Measurements from ENCODE around the gene RNF180.
"Not testable (repeated sequence)": the region's sequence is repeated elsewhere in the genome, so short reads cannot be mapped to it uniquely, and the experiment has no call there.

RNF180 gene

DNA sequence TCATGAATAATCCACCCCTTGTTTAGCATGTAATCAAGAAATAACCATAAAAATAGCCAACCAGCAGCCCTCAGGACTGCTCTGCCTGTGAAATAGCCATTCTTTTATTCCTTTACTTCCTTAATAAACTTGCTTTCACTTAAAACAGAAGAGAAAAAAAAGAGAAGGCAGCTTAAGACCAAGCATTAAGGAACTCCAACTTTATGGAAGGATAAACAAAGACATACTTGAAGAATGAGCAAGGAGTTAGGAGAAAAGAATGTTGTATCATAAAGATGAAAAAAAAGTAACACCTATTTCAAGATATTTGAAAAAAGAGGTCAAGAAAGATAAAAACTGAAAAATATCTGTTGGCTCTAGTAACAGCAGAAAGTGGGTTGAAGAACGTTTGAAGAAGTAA lies 107.6 kb downstream of the RNF180 start:
- Histone ChIP-seq H3K36me3 (ENCODE audit: control insufficient read depth in 2 of 2, insufficient read depth in 2 of 2, low read length in 2 of 2) (no peaks in the 10 kb centered on the region), H3K27me3 (ENCODE audit: control insufficient read depth in 1 of 2, insufficient read depth in 2 of 2, low read length in 2 of 2) (no peaks in the 10 kb centered on the region), H3K4me3 (ENCODE audit: low read length in 2 of 2) (no peak overlapping the region), H3K27ac (ENCODE audit: low read length) (no peak overlapping the region), H3K4me1 (ENCODE audit: control insufficient read depth, insufficient read depth, low read length) (no peaks in the 10 kb centered on the region), H3K9me3 (ENCODE audit: control insufficient read depth in 2 of 2, low read length in 2 of 2) (no peaks in the 10 kb centered on the region), H3K9ac (ENCODE audit: low read length in 2 of 2) (no peak overlapping the region)

DNA sequence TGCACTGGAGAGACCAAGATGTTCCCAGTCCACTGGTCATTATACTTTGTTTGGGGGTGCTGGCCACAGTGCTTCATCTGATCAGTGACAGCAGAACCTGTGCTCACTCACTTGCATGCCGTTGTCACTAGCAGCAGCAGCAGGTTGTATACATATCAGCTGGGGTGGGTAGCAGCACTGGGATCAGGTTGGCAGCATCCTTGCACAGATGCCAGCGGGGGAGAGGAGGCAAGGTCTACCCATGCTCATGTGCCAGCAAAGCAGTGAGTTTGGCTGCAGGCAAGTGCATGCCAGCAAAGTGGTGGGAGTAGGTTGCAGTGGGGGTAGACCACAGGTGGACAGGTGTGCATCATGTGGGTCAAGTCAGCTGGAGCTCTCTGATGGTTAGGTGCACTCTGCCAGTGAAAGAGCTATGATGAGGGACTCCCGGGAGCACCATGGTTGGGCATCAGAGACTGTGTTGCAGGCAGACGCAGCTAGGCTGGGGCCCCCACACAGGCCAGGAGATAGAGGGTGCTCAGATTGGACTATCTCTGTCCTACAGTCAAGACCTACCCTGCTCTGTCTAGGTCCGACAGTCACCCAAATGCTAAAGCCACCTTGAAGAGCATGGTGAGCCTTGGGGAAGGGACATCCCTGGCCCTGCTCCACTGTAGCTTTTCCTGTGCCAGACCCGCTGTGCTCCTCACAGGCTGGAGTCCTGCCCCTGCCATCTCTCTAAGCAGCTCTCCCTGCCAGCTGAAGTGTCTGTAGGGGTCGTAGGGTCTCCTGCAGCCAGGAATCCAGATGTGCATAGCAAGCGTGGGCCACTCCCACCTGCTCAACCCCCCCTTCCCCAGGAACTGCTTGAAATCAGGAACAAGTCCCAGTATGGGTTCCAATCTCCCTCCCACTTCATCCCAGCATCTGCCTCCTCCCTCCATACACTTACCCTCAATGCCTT lies 119.8 kb downstream of the RNF180 start:
- no peak overlapping the region for H3K4me3 ChIP-seq (ENCODE audit: low read length in 2 of 2)
- no peaks in the 10 kb centered on the region for H3K36me3 ChIP-seq (ENCODE audit: control insufficient read depth in 2 of 2, insufficient read depth in 2 of 2, low read length in 2 of 2)
- peaks cover under 1 to 8% of the 10 kb centered on the region in 2 donors for H3K9me3 ChIP-seq (ENCODE audit: control insufficient read depth in 2 of 2, low read length in 2 of 2)
- no peaks in the 10 kb centered on the region for H3K4me1 ChIP-seq (ENCODE audit: control insufficient read depth, insufficient read depth, low read length)
- no peaks in the 10 kb centered on the region for H3K27me3 ChIP-seq (ENCODE audit: control insufficient read depth in 1 of 2, insufficient read depth in 2 of 2, low read length in 2 of 2)
- no peak overlapping the region for H3K9ac ChIP-seq (ENCODE audit: low read length in 2 of 2)
- H3K27ac ChIP-seq (ENCODE audit: low read length) = no peak overlapping the region

DNA sequence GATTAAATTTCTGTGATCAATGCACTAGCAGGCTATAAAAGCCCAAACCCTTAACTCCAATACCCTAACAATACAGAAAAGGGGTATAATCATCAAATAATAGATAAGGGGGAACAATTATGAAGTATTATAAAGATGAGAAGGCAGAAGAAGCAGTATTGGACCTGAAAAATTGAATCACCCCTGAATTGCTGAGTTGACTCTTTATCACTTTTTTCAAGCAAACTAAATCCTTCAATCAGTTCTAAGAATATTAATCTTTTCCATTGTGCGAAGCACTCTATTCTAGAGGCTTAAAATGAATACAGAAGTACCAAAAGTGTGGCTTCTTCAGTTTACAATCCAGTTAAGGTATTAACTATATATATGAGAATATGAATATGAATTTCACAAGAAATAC lies 120.7 kb downstream of the RNF180 start:
- no peaks in the 10 kb centered on the region for H3K27me3 ChIP-seq (ENCODE audit: control insufficient read depth in 1 of 2, insufficient read depth in 2 of 2, low read length in 2 of 2)
- H3K27ac ChIP-seq (ENCODE audit: low read length) = no peak overlapping the region
- H3K4me1 ChIP-seq (ENCODE audit: control insufficient read depth, insufficient read depth, low read length) = no peaks in the 10 kb centered on the region
- H3K4me3 ChIP-seq (ENCODE audit: low read length in 2 of 2) = no peak overlapping the region
- no peaks in the 10 kb centered on the region for H3K9me3 ChIP-seq (ENCODE audit: control insufficient read depth in 2 of 2, low read length in 2 of 2)
- H3K36me3 ChIP-seq (ENCODE audit: control insufficient read depth in 2 of 2, insufficient read depth in 2 of 2, low read length in 2 of 2) = no peaks in the 10 kb centered on the region
- H3K9ac ChIP-seq (ENCODE audit: low read length in 2 of 2) = no peak overlapping the region

DNA sequence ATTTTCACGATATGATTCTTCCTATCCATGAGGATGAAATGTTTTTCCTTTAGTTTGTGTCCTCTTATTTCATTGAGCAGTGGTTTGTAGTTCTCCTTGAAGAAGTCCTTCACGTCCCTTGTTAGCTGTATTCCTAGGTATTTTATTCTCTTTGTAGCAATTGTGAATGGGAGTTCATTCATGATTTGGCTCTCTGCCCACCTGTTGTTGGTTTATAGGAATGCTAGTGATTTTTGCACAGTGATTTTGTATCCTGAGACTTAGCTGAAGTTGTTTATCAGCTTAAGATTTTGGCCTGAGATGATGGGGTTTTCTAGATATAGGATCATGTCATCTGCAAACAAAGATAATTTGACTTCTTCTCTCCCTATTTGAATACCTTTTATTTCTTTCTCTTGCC lies 122.9 kb downstream of the RNF180 start:
- H3K36me3 ChIP-seq (ENCODE audit: control insufficient read depth in 2 of 2, insufficient read depth in 2 of 2, low read length in 2 of 2); H3K27ac ChIP-seq (ENCODE audit: low read length); H3K4me1 ChIP-seq (ENCODE audit: control insufficient read depth, insufficient read depth, low read length); H3K9ac ChIP-seq (ENCODE audit: low read length in 2 of 2); H3K4me3 ChIP-seq (ENCODE audit: low read length in 2 of 2); H3K27me3 ChIP-seq (ENCODE audit: control insufficient read depth in 1 of 2, insufficient read depth in 2 of 2, low read length in 2 of 2); H3K9me3 ChIP-seq (ENCODE audit: control insufficient read depth in 2 of 2, low read length in 2 of 2): not testable (repeated sequence)

DNA sequence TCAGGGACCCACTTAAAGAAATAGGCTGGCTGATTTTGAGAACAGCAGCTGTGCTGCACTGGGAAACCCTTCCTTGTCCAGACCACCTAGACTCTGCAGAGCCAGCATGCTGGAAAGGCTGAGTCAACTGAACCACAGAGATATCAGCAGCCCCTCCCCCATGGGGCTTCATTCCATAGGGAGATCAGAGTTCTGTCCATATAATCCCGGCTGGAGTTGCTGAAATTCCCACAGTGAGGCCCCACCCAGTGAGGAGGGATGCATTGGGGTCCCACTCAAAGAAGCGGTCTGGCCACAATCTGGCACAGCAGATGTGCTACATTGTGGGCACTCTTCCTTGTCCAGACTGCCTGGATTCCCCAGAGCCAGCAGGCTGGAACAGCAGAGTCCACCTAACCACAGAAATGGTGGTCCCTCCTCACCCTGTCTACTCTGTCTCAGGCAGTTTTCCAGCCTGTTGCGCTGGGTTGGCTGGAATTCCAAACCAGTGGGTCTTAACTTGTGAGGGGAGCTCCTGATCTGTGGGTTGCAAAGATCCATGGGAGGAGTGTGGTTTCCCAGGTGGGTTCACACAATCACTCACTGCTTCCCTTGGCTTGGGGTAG lies 127.1 kb downstream of the RNF180 start:
- H3K27ac ChIP-seq (ENCODE audit: low read length) = no peak overlapping the region

DNA sequence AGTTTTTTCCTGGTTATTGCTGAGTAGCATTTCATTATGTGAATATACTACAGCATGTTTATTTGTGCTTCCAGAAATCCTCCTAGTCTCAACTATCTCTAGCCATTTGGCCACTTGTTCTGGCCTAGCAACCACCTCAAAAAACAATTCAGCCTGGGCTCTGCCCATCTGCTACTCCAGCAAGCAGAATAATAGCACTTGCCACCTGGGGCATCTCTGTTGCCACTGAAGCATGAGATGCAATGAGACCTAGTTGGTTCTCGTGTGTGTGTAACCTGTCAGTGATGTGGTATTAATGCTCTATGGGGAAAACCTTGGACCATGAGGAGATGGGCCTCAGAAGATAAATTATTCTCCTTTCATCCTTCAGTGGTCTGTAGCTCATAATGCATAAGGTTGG lies 129.5 kb downstream of the RNF180 start:
- H3K27ac ChIP-seq (ENCODE audit: low read length) = no peak overlapping the region
- no peaks in the 10 kb centered on the region for H3K27me3 ChIP-seq (ENCODE audit: control insufficient read depth in 1 of 2, insufficient read depth in 2 of 2, low read length in 2 of 2)
- H3K4me1 ChIP-seq (ENCODE audit: control insufficient read depth, insufficient read depth, low read length) = no peaks in the 10 kb centered on the region
- no peak overlapping the region for H3K9ac ChIP-seq (ENCODE audit: low read length in 2 of 2)
- no peak overlapping the region for H3K4me3 ChIP-seq (ENCODE audit: low read length in 2 of 2)
- no peaks in the 10 kb centered on the region for H3K9me3 ChIP-seq (ENCODE audit: control insufficient read depth in 2 of 2, low read length in 2 of 2)
- H3K36me3 ChIP-seq (ENCODE audit: control insufficient read depth in 2 of 2, insufficient read depth in 2 of 2, low read length in 2 of 2) = no peaks in the 10 kb centered on the region

More for the DNA sequence above, 127.1 kb downstream of the RNF180 start:
- no peaks in the 10 kb centered on the region for H3K27me3 ChIP-seq (ENCODE audit: control insufficient read depth in 1 of 2, insufficient read depth in 2 of 2, low read length in 2 of 2)
- no peak overlapping the region for H3K9ac ChIP-seq (ENCODE audit: low read length in 2 of 2)
- H3K4me3 ChIP-seq (ENCODE audit: low read length in 2 of 2) = no peak overlapping the region
- no peaks in the 10 kb centered on the region for H3K4me1 ChIP-seq (ENCODE audit: control insufficient read depth, insufficient read depth, low read length)
- H3K36me3 ChIP-seq (ENCODE audit: control insufficient read depth in 2 of 2, insufficient read depth in 2 of 2, low read length in 2 of 2) = no peaks in the 10 kb centered on the region
- H3K9me3 ChIP-seq (ENCODE audit: control insufficient read depth in 2 of 2, low read length in 2 of 2) = no peaks in the 10 kb centered on the region

DNA sequence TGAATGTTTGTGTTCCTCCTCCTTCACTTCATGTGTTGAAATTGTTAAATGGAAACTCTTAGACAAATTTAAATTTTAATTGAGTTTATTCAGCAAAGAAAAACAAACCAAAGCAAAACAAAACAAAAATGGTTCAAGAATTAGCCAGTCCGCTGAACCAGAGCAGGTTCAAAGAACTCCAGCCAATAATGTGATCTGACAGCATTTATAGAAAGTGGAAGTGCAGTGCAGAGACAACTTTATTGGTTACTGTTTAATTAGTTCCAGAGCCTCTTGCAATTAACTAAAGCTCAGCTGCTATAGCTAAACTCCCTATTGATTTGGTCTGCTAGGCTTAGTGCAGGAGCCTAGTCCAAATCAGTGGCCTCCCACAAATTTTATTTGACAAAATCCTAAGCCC lies 132.9 kb downstream of the RNF180 start:
- Histone ChIP-seq H3K9ac (ENCODE audit: low read length in 2 of 2) (no peak overlapping the region), H3K27ac (ENCODE audit: low read length) (no peak overlapping the region), H3K36me3 (ENCODE audit: control insufficient read depth in 2 of 2, insufficient read depth in 2 of 2, low read length in 2 of 2) (no peaks in the 10 kb centered on the region), H3K9me3 (ENCODE audit: control insufficient read depth in 2 of 2, low read length in 2 of 2) (no peaks in the 10 kb centered on the region), H3K27me3 (ENCODE audit: control insufficient read depth in 1 of 2, insufficient read depth in 2 of 2, low read length in 2 of 2) (no peaks in the 10 kb centered on the region), H3K4me1 (ENCODE audit: control insufficient read depth, insufficient read depth, low read length) (no peaks in the 10 kb centered on the region), H3K4me3 (ENCODE audit: low read length in 2 of 2) (no peak overlapping the region)

DNA sequence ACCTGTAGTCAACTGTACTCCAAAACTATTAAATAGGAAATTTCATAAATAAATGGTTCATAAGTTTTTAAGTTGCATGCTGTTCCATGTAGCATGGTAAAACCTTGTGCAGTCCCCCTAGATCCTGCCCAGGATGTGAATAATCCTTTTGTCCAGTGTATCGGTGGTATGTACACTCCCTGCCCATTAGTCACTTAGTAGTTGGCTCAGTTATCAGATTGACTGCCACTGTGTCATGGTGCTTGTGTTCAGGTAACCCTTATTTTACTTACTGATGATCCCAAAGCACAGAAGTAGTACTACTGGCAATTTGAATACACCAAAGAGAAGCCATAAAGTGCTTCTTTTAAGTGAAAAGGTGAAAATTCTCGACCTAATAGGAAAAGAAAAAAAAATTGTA lies 134.2 kb downstream of the RNF180 start:
- no peaks in the 10 kb centered on the region for H3K27me3 ChIP-seq (ENCODE audit: control insufficient read depth in 1 of 2, insufficient read depth in 2 of 2, low read length in 2 of 2)
- no peak overlapping the region for H3K9ac ChIP-seq (ENCODE audit: low read length in 2 of 2)
- H3K9me3 ChIP-seq (ENCODE audit: control insufficient read depth in 2 of 2, low read length in 2 of 2) = no peaks in the 10 kb centered on the region
- H3K36me3 ChIP-seq (ENCODE audit: control insufficient read depth in 2 of 2, insufficient read depth in 2 of 2, low read length in 2 of 2) = no peaks in the 10 kb centered on the region
- no peaks in the 10 kb centered on the region for H3K4me1 ChIP-seq (ENCODE audit: control insufficient read depth, insufficient read depth, low read length)
- no peak overlapping the region for H3K27ac ChIP-seq (ENCODE audit: low read length)
- no peak overlapping the region for H3K4me3 ChIP-seq (ENCODE audit: low read length in 2 of 2)

DNA sequence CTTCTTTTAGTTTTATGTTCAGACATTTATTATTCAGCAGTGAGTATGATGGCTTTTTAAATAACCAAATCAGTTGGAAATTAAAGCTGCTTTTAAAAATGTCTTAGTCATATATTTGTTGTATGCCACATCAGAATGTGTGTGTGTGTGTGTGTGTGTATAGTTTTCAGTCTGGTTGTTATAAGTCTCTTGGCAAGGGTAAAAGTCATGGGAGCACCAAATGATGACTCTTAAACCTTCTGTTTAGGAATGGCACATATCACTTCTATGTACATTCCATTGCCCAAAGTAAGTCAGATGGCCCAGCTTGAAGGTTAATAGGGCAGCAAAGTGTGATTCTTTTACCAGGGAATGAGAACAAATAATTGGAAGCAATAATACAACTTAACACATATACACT lies 135.9 kb downstream of the RNF180 start:
- Histone ChIP-seq H3K4me3 (ENCODE audit: low read length in 2 of 2) (no peak overlapping the region), H3K9ac (ENCODE audit: low read length in 2 of 2) (no peak overlapping the region), H3K9me3 (ENCODE audit: control insufficient read depth in 2 of 2, low read length in 2 of 2) (no peaks in the 10 kb centered on the region), H3K27ac (ENCODE audit: low read length) (no peak overlapping the region), H3K36me3 (ENCODE audit: control insufficient read depth in 2 of 2, insufficient read depth in 2 of 2, low read length in 2 of 2) (no peaks in the 10 kb centered on the region), H3K4me1 (ENCODE audit: control insufficient read depth, insufficient read depth, low read length) (no peaks in the 10 kb centered on the region), H3K27me3 (ENCODE audit: control insufficient read depth in 1 of 2, insufficient read depth in 2 of 2, low read length in 2 of 2) (no peaks in the 10 kb centered on the region)

DNA sequence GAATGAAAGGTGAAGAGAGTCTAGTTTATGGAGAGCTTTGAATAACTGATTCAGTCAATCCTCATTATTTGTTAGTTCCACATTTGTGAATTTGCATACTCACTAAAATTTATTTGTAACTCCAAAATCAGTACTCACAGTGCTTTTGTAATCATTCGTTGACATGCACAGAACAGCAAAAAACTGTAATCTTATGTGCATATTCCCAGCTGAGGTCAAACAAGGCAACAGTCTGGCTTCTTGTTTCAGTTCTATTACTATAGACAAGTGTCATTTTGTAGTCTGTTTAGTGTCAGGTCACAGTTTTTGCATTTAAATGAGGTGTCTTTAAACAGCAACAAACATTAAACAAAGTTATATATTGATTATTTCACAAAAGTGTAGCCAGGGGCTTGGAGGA lies 142.5 kb downstream of the RNF180 start:
- Histone ChIP-seq H3K4me1 (ENCODE audit: control insufficient read depth, insufficient read depth, low read length) (no peaks in the 10 kb centered on the region), H3K27ac (ENCODE audit: low read length) (no peak overlapping the region), H3K4me3 (ENCODE audit: low read length in 2 of 2) (no peak overlapping the region), H3K9ac (ENCODE audit: low read length in 2 of 2) (no peak overlapping the region), H3K9me3 (ENCODE audit: control insufficient read depth in 2 of 2, low read length in 2 of 2) (no peaks in the 10 kb centered on the region), H3K27me3 (ENCODE audit: control insufficient read depth in 1 of 2, insufficient read depth in 2 of 2, low read length in 2 of 2) (no peaks in the 10 kb centered on the region), H3K36me3 (ENCODE audit: control insufficient read depth in 2 of 2, insufficient read depth in 2 of 2, low read length in 2 of 2) (no peaks in the 10 kb centered on the region)

DNA sequence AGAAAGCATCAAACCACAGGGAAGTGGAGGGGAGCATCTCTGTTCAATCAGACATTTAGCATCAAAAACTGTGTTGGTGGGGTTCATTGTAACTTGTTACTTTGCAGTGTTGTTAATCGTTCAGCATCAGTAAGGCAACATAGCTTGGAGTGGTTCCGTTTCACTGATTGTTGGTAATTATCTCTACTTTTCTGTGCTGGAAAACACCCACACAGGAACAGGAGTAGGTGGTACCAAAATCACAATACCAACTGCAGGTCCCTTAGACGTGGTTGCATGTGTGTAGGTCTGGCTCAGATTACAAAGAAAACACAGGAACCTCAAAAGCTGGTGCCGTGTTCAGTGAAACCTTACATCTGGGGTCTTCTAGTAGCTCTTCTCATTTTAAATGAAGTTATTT lies 146.8 kb downstream of the RNF180 start:
- Histone ChIP-seq H3K36me3 (ENCODE audit: control insufficient read depth in 2 of 2, insufficient read depth in 2 of 2, low read length in 2 of 2) (no peaks in the 10 kb centered on the region), H3K27ac (ENCODE audit: low read length) (no peak overlapping the region), H3K4me1 (ENCODE audit: control insufficient read depth, insufficient read depth, low read length) (no peaks in the 10 kb centered on the region), H3K9ac (ENCODE audit: low read length in 2 of 2) (no peak overlapping the region), H3K4me3 (ENCODE audit: low read length in 2 of 2) (no peak overlapping the region), H3K27me3 (ENCODE audit: control insufficient read depth in 1 of 2, insufficient read depth in 2 of 2, low read length in 2 of 2) (no peaks in the 10 kb centered on the region), H3K9me3 (ENCODE audit: control insufficient read depth in 2 of 2, low read length in 2 of 2) (no peaks in the 10 kb centered on the region)
